K562 (cell line): Measurements from ENCODE around the gene FIZ1. TPM values are rescaled to one million over a fixed set of nuclear protein-coding genes. Genes with fewer than 3 reads are reported as not detected.
A peak's percentile ranks its signal among the peaks of the same experiment; 100 is the strongest.

ENCODE experiments used
- ATF3 ChIP-seq, 2 experiments: fragments of 450-650 bp in 1 of 2; sonication (generic) in 1 of 2; formaldehyde crosslinking in 1 of 2; IDR thresholded peaks in 1 of 2; conservative IDR thresholded peaks in 1 of 2; 2 replicates each; pipeline versions ENCODE4 v1.6.1 to v1.8.1; 2016 to 2023; ENCODE audit warnings: mild to moderate bottlenecking in 2 of 2, moderate library complexity in 2 of 2, inconsistent platforms in 1 of 2, missing genetic modification reagents in 1 of 2
- ATF7 ChIP-seq: fragments of 450-650 bp; IDR thresholded peaks from 2 replicates; pipeline ENCODE4 v1.7.1; 2014; ENCODE audit warnings: mild to moderate bottlenecking, moderate library complexity
- CCNT2 ChIP-seq: IDR thresholded peaks from 2 replicates; pipeline ENCODE4 v1.6.1; 2011; ENCODE audit warnings: borderline replicate concordance, low read depth, mild to moderate bottlenecking, moderate library complexity, mixed read lengths, low read length; ENCODE audit not compliant: insufficient read length; ENCODE audit errors: extremely low read depth
- FOXM1 ChIP-seq, 2 experiments: fragments of 450-650 bp in 1 of 2; sonication (generic) in 1 of 2; formaldehyde crosslinking in 1 of 2; IDR thresholded peaks; 2 replicates each; pipeline versions ENCODE4 v1.6.1 to v1.9.0; 2017 to 2022; ENCODE audit warnings: low read depth in 2 of 2, mild to moderate bottlenecking in 2 of 2, missing genetic modification reagents in 1 of 2, moderate library complexity in 1 of 2
- GABPB2 ChIP-seq: fragments of 250-450 bp; sonication (Bioruptor Pico); conservative IDR thresholded peaks from 2 replicates; pipeline ENCODE4 v1.5.1; 2021; ENCODE audit warnings: mild to moderate bottlenecking
- HINFP ChIP-seq: fragments of 450-650 bp; conservative IDR thresholded peaks from 2 replicates; pipeline ENCODE4 v1.6.1; 2016; ENCODE audit warnings: missing genetic modification characterization, low read depth, mild to moderate bottlenecking, control low read depth, missing compliant biosample characterization
- MAX ChIP-seq: sonication (generic); formaldehyde crosslinking; IDR thresholded peaks from 2 replicates; pipeline ENCODE4 v1.9.0; 2022; ENCODE audit warnings: mild to moderate bottlenecking, missing genetic modification reagents
- MCM5 ChIP-seq: fragments of 450-650 bp; IDR thresholded peaks from 2 replicates; pipeline ENCODE4 v1.6.1; 2016; ENCODE audit warnings: low read depth
- RAD21 ChIP-seq, 2 experiments: fragments of 250-450 bp in 1 of 2; fragments of 450-650 bp in 1 of 2; sonication (Bioruptor Pico) in 1 of 2; formaldehyde crosslinking in 1 of 2; IDR thresholded peaks in 1 of 2; conservative IDR thresholded peaks in 1 of 2; 2 replicates each; pipeline versions ENCODE4 v1.4.0 to v1.8.0; 2020 to 2022; ENCODE audit warnings: mild to moderate bottlenecking in 2 of 2, moderate library complexity in 1 of 2
- SREBF2 ChIP-seq: sonication (generic); formaldehyde crosslinking; IDR thresholded peaks from 2 replicates; pipeline ENCODE4 v1.4.0; 2020; ENCODE audit warnings: mild to moderate bottlenecking, missing genetic modification reagents
- STAT6 ChIP-seq: sonication (generic); formaldehyde crosslinking; IDR thresholded peaks from 2 replicates; pipeline ENCODE4 v1.8.1; 2023; ENCODE audit warnings: mild to moderate bottlenecking, missing genetic modification reagents
- TFAM ChIP-seq: fragments of 250-450 bp; sonication (Bioruptor Pico); conservative IDR thresholded peaks from 2 replicates; pipeline ENCODE4 v1.5.0; 2021; ENCODE audit warnings: mild to moderate bottlenecking, moderate library complexity
- TSHZ1 ChIP-seq: fragments of 250-450 bp; sonication (Bioruptor Pico); IDR thresholded peaks from 2 replicates; pipeline ENCODE4 v1.4.0; 2020; ENCODE audit warnings: mild to moderate bottlenecking, moderate library complexity
- ZC3H8 ChIP-seq: fragments of 450-650 bp; IDR thresholded peaks from 2 replicates; pipeline ENCODE4 v1.6.1; 2017
- ZNF133 ChIP-seq: fragments of 250-450 bp; sonication (Bioruptor Pico); IDR thresholded peaks from 2 replicates; pipeline ENCODE4 v1.4.0; 2020; ENCODE audit warnings: mild to moderate bottlenecking
- ZNF217 ChIP-seq: sonication (generic); formaldehyde crosslinking; IDR thresholded peaks from 2 replicates; pipeline ENCODE4 v1.8.0; 2022; ENCODE audit warnings: mild to moderate bottlenecking, missing genetic modification reagents
- ZNF347 ChIP-seq: fragments of 450-650 bp; formaldehyde crosslinking; IDR thresholded peaks from 2 replicates; pipeline ENCODE4 v1.4.0; 2020; ENCODE audit warnings: low read depth, mild to moderate bottlenecking, moderate library complexity
- ZSCAN29 ChIP-seq: fragments of 450-650 bp; IDR thresholded peaks from 2 replicates; pipeline ENCODE4 v1.6.1; 2017
- polyA plus RNA-seq, 8 experiments: library from polyadenylated mRNA; depleted of rRNA in 4 of 8; stranded (reverse) in 5 of 8; unstranded in 3 of 8; fragments of >200 nt; fragmentation: Nextera tagmentation in 2 of 8; fragmentation: Illumina TruSeq in 1 of 8; extraction: Ambion mirVana in 2 of 8; extraction: Trizol in 1 of 8; gene quantifications; 2 replicates each; pipeline versions ENCODE4 v1.2.1 to v1.2.3, GENCODE V29; 2011 to 2014; ENCODE audit warnings: inconsistent platforms in 1 of 8, missing spikeins in 1 of 8
- total RNA-seq, 7 experiments: library from RNA; depleted of rRNA in 6 of 7; stranded (reverse); fragments of >200 nt in 6 of 7; fragmentation: Illumina TruSeq in 2 of 7; extraction: Trizol in 2 of 7; gene quantifications; 2 replicates each; pipeline versions ENCODE4 v1.2.1 to v1.2.3, GENCODE V29; 2011 to 2021; ENCODE audit warnings: low replicate concordance in 1 of 7

FIZ1 gene
- total and polyA plus RNA-seq, 9 of the 15 experiments (the other 6 are each of a cell fraction or from before 2014, with no cell fraction given): 0.79 to 17.5 (median 5.5) TPM

GRCh38 chr19:55640043-55640576 lies 40.8 kb upstream of the FIZ1 start (continued):
- TF ChIP-seq ZNF217: peak; percentile 88; the same call in 1 of the 2 replicates
- TF ChIP-seq ATF3 (IDR thresholded peaks at IDR 0.05): no peak
- TF ChIP-seq ATF3 (CRISPR knock-in tag; conservative IDR thresholded peaks at IDR 0.05): 0 out of 2 replicates have a peak, but pooled peaks have one; percentile 79
- TF ChIP-seq RAD21 (CRISPR knock-in tag; conservative IDR thresholded peaks at IDR 0.05 in 1 of 2, IDR thresholded peaks at IDR 0.05 in 1 of 2): peak; percentile 28 to 52
- TF ChIP-seq GABPB2: no peak
- TF ChIP-seq ZNF133 (CRISPR knock-in tag): no peak
- TF ChIP-seq TFAM (CRISPR knock-in tag): no peak
- TF ChIP-seq MAX (CRISPR knock-in tag): peak; percentile 100
- no peak for TF ChIP-seq HINFP
- no peak for TF ChIP-seq ZC3H8
- TF ChIP-seq ZNF347 (CRISPR knock-in tag): no peak
- peak; percentile 53; the same call in 1 of the 2 replicates for TF ChIP-seq TSHZ1 (CRISPR knock-in tag)
- no peak for TF ChIP-seq ZSCAN29
- TF ChIP-seq FOXM1 (IDR thresholded peaks at IDR 0.05; ENCODE audit: low read depth): no peak
- TF ChIP-seq FOXM1 (CRISPR knock-in tag; IDR thresholded peaks at IDR 0.05; ENCODE audit: low read depth): peak; percentile 92
- TF ChIP-seq STAT6 (CRISPR knock-in tag): peak; percentile 89; the same call in 1 of the 2 replicates
- peak; percentile 68 for TF ChIP-seq CCNT2
- peak; percentile 25; the same call in 1 of the 2 replicates for TF ChIP-seq ATF7
- TF ChIP-seq MCM5: no peak
- TF ChIP-seq SREBF2 (CRISPR knock-in tag): no peak
